Endothelial cell (in vitro differentiated cells): ENCODE results near the gene PEPD. TPM values are rescaled to one million over a fixed set of nuclear protein-coding genes. Genes with fewer than 3 reads are reported as not detected.

Experiments
- DNase-seq: peaks from one replicate; pipeline ENCODE4 v3.0.0; 2021; ENCODE audit warnings: low spot score
- H3K27ac Mint-ChIP-seq: one replicate; pipeline ENCODE4 v1.8.0; 2021; ENCODE audit warnings: mixed read lengths, inconsistent platforms; ENCODE audit not compliant: unreplicated experiment
- H3K27me3 Mint-ChIP-seq: one replicate; pipeline ENCODE4 v1.8.0; 2021; ENCODE audit warnings: mild to moderate bottlenecking, moderate library complexity, mixed read lengths, inconsistent platforms; ENCODE audit not compliant: unreplicated experiment
- H3K36me3 Mint-ChIP-seq: one replicate; pipeline ENCODE4 v1.8.0; 2021; ENCODE audit warnings: mild to moderate bottlenecking, low read depth, mixed read lengths, inconsistent platforms; ENCODE audit not compliant: unreplicated experiment
- H3K4me1 Mint-ChIP-seq: one replicate; pipeline ENCODE4 v1.8.0; 2021; ENCODE audit warnings: mild to moderate bottlenecking, mixed read lengths, inconsistent platforms; ENCODE audit not compliant: unreplicated experiment
- H3K4me3 Mint-ChIP-seq: one replicate; pipeline ENCODE4 v1.8.0; 2021; ENCODE audit warnings: mild to moderate bottlenecking, mixed read lengths, inconsistent platforms; ENCODE audit not compliant: unreplicated experiment
- H3K9me3 Mint-ChIP-seq: one replicate; pipeline ENCODE4 v1.8.0; 2021; ENCODE audit warnings: mixed read lengths, inconsistent platforms; ENCODE audit not compliant: unreplicated experiment
- CTCF ChIP-seq: fragments of 200-600 bp; sonication (generic); IDR thresholded peaks from one replicate; pipeline ENCODE4 v1.5.0; 2021; ENCODE audit warnings: antibody characterized with exemption; ENCODE audit not compliant: unreplicated experiment
- total RNA-seq: library from RNA; stranded (reverse); fragmentation: NEBNext Ultra II Directional; extraction: Animal tissue kit (Norgen Biotek cat#: 25700); gene quantifications from one replicate; pipeline ENCODE4 v1.2.1, GENCODE V29; 2021; ENCODE audit not compliant: unreplicated experiment

Gene PEPD
- total RNA-seq, 1 donor from 2014 or later = 40.5 TPM

- Mint-ChIP-seq H3K4me1 (no peaks in the 10 kb centered on the region), H3K4me3 (no peak overlapping the region), H3K27ac (no peak overlapping the region), H3K27me3 (no peaks in the 10 kb centered on the region), H3K36me3 (peaks cover 8% of the 10 kb centered on the region), H3K9me3 (no peaks in the 10 kb centered on the region)
- DNase-seq = no peak
- no peak for TF ChIP-seq CTCF
Observed at GRCh38 chr19:33450689-33451088, 70.9 kb downstream of the PEPD start.

GRCh38 chr19:33449799-33450198 lies 71.8 kb downstream of the PEPD start:
- Mint-ChIP-seq H3K27ac (no peak overlapping the region), H3K27me3 (no peaks in the 10 kb centered on the region), H3K4me3 (no peak overlapping the region), H3K9me3 (no peaks in the 10 kb centered on the region), H3K36me3 (peaks cover 8% of the 10 kb centered on the region), H3K4me1 (no peaks in the 10 kb centered on the region)
- no peak for TF ChIP-seq CTCF
- DNase-seq = no peak

- Mint-ChIP-seq H3K4me1 (no peaks in the 10 kb centered on the region), H3K36me3 (peaks cover 8% of the 10 kb centered on the region), H3K9me3 (no peaks in the 10 kb centered on the region), H3K27me3 (no peaks in the 10 kb centered on the region), H3K4me3 (no peak overlapping the region), H3K27ac (no peak overlapping the region)
- TF ChIP-seq CTCF = no peak
- DNase-seq = no peak
Observed at GRCh38 chr19:33448159-33448516, 73.5 kb downstream of the PEPD start.

- Mint-ChIP-seq H3K27ac (no peak overlapping the region), H3K27me3 (no peaks in the 10 kb centered on the region), H3K36me3 (peaks cover 8% of the 10 kb centered on the region), H3K9me3 (no peaks in the 10 kb centered on the region), H3K4me1 (no peaks in the 10 kb centered on the region), H3K4me3 (no peak overlapping the region)
- no peak for TF ChIP-seq CTCF
- no peak for DNase-seq
Observed at GRCh38 chr19:33447336-33448158, 74.0 kb downstream of the PEPD start.
